ENCODE results near the gene NEDD4L. TPM values are rescaled to one million over a fixed set of nuclear protein-coding genes. Genes with fewer than 3 reads are reported as not detected.
"Not testable (repeated sequence)": the region's sequence is repeated elsewhere in the genome, so short reads cannot be mapped to it uniquely, and the experiment has no call there.

The NEDD4L gene
- total RNA-seq, 3 donors from 2014 or later, result 2.6 to 4.7 (median 2.9) TPM

GRCh38 chr18:58272209-58272608 is 228.2 kb downstream of the NEDD4L start:
- H3K36me3 Mint-ChIP-seq (ENCODE audit: insufficient read depth), result no peaks in the 10 kb centered on the region
- no peak overlapping the region for H3K4me3 Mint-ChIP-seq
- H3K4me1 Mint-ChIP-seq (ENCODE audit: low read depth), result peaks cover 9% of the 10 kb centered on the region
- H3K9me3 Mint-ChIP-seq, result no peaks in the 10 kb centered on the region
- no peaks in the 10 kb centered on the region for H3K27me3 Mint-ChIP-seq (ENCODE audit: low read depth)
- DNase-seq (no peak), ATAC-seq (no peak)

GRCh38 chr18:58272779-58273435 is 228.9 kb downstream of the NEDD4L start:
- ATAC-seq (no peak), DNase-seq (no peak)
- Mint-ChIP-seq H3K4me1 (ENCODE audit: low read depth) (peaks cover 9% of the 10 kb centered on the region), H3K36me3 (ENCODE audit: insufficient read depth) (no peaks in the 10 kb centered on the region), H3K4me3 (no peak overlapping the region), H3K9me3 (no peaks in the 10 kb centered on the region), H3K27me3 (ENCODE audit: low read depth) (no peaks in the 10 kb centered on the region)

- Mint-ChIP-seq H3K27me3 (ENCODE audit: low read depth) (no peaks in the 10 kb centered on the region), H3K4me3 (no peak overlapping the region), H3K36me3 (ENCODE audit: insufficient read depth) (no peaks in the 10 kb centered on the region), H3K4me1 (ENCODE audit: low read depth) (peaks cover 9% of the 10 kb centered on the region), H3K9me3 (no peaks in the 10 kb centered on the region)
- ATAC-seq (no peak), DNase-seq (no peak)
These were observed 231.2 kb downstream of the NEDD4L start for GRCh38 chr18:58275176-58275575.

GRCh38 chr18:58276789-58277739 is 233.0 kb downstream of the NEDD4L start:
- H3K4me3 Mint-ChIP-seq, result no peak overlapping the region
- H3K4me1 Mint-ChIP-seq (ENCODE audit: low read depth), result peaks cover 9% of the 10 kb centered on the region
- no peaks in the 10 kb centered on the region for H3K27me3 Mint-ChIP-seq (ENCODE audit: low read depth)
- DNase-seq (no peak), ATAC-seq (no peak)
- H3K9me3 Mint-ChIP-seq, result no peaks in the 10 kb centered on the region
- H3K36me3 Mint-ChIP-seq (ENCODE audit: insufficient read depth), result no peaks in the 10 kb centered on the region

- H3K27me3 Mint-ChIP-seq (ENCODE audit: low read depth), result no peaks in the 10 kb centered on the region
- ATAC-seq (no peak), DNase-seq (no peak)
- H3K4me3 Mint-ChIP-seq, result no peak overlapping the region
- no peaks in the 10 kb centered on the region for H3K4me1 Mint-ChIP-seq (ENCODE audit: low read depth)
- H3K9me3 Mint-ChIP-seq, result no peaks in the 10 kb centered on the region
- no peaks in the 10 kb centered on the region for H3K36me3 Mint-ChIP-seq (ENCODE audit: insufficient read depth)
These were observed 235.6 kb downstream of the NEDD4L start for GRCh38 chr18:58279504-58280175.

- ATAC-seq (no peak), DNase-seq (no peak)
- Mint-ChIP-seq H3K27me3 (ENCODE audit: low read depth) (no peaks in the 10 kb centered on the region), H3K4me3 (no peak overlapping the region), H3K4me1 (ENCODE audit: low read depth) (no peaks in the 10 kb centered on the region), H3K9me3 (no peaks in the 10 kb centered on the region), H3K36me3 (ENCODE audit: insufficient read depth) (no peaks in the 10 kb centered on the region)
These were observed 236.2 kb downstream of the NEDD4L start for GRCh38 chr18:58280191-58280590.

- H3K4me1 Mint-ChIP-seq (ENCODE audit: low read depth); H3K36me3 Mint-ChIP-seq (ENCODE audit: insufficient read depth); ATAC-seq; H3K27me3 Mint-ChIP-seq (ENCODE audit: low read depth); DNase-seq; H3K4me3 Mint-ChIP-seq; H3K9me3 Mint-ChIP-seq: not testable (repeated sequence)
These were observed 238.8 kb downstream of the NEDD4L start for GRCh38 chr18:58282872-58283271.

GRCh38 chr18:58284699-58285448 is 240.8 kb downstream of the NEDD4L start:
- H3K4me3 Mint-ChIP-seq, result no peak overlapping the region
- ATAC-seq (no peak), DNase-seq (no peak)
- H3K27me3 Mint-ChIP-seq (ENCODE audit: low read depth), result no peaks in the 10 kb centered on the region
- no peaks in the 10 kb centered on the region for H3K9me3 Mint-ChIP-seq
- H3K36me3 Mint-ChIP-seq (ENCODE audit: insufficient read depth), result no peaks in the 10 kb centered on the region
- no peaks in the 10 kb centered on the region for H3K4me1 Mint-ChIP-seq (ENCODE audit: low read depth)

- no peaks in the 10 kb centered on the region for H3K9me3 Mint-ChIP-seq
- ATAC-seq, result no peak
- no peak overlapping the region for H3K4me3 Mint-ChIP-seq
- no peaks in the 10 kb centered on the region for H3K4me1 Mint-ChIP-seq (ENCODE audit: low read depth)
- H3K36me3 Mint-ChIP-seq (ENCODE audit: insufficient read depth), result no peaks in the 10 kb centered on the region
- H3K27me3 Mint-ChIP-seq (ENCODE audit: low read depth), result no peaks in the 10 kb centered on the region
- no peak for DNase-seq
These were observed 241.6 kb downstream of the NEDD4L start for GRCh38 chr18:58285449-58286130.

- no peak overlapping the region for H3K4me3 Mint-ChIP-seq
- no peaks in the 10 kb centered on the region for H3K4me1 Mint-ChIP-seq (ENCODE audit: low read depth)
- DNase-seq, result no peak
- peaks cover 1% of the 10 kb centered on the region for H3K27me3 Mint-ChIP-seq (ENCODE audit: low read depth)
- no peaks in the 10 kb centered on the region for H3K9me3 Mint-ChIP-seq
- no peaks in the 10 kb centered on the region for H3K36me3 Mint-ChIP-seq (ENCODE audit: insufficient read depth)
- ATAC-seq, result no peak
These were observed 242.8 kb downstream of the NEDD4L start for GRCh38 chr18:58286632-58287352.

- no peaks in the 10 kb centered on the region for H3K36me3 Mint-ChIP-seq (ENCODE audit: insufficient read depth)
- no peaks in the 10 kb centered on the region for H3K4me1 Mint-ChIP-seq (ENCODE audit: low read depth)
- H3K9me3 Mint-ChIP-seq, result no peaks in the 10 kb centered on the region
- peaks cover 3% of the 10 kb centered on the region for H3K27me3 Mint-ChIP-seq (ENCODE audit: low read depth)
- ATAC-seq (no peak), DNase-seq (no peak)
- H3K4me3 Mint-ChIP-seq, result no peak overlapping the region
These were observed 243.6 kb downstream of the NEDD4L start for GRCh38 chr18:58287353-58288274.

- no peak for ATAC-seq
- Mint-ChIP-seq H3K27me3 (ENCODE audit: low read depth) (peaks cover 3% of the 10 kb centered on the region), H3K4me1 (ENCODE audit: low read depth) (no peaks in the 10 kb centered on the region), H3K9me3 (no peaks in the 10 kb centered on the region), H3K4me3 (no peak overlapping the region), H3K36me3 (ENCODE audit: insufficient read depth) (no peaks in the 10 kb centered on the region)
- no peak for DNase-seq
These were observed 245.1 kb downstream of the NEDD4L start for GRCh38 chr18:58288921-58289797.
